ENCODE results near the gene WWP2. TPM values are rescaled to one million over a fixed set of nuclear protein-coding genes. Genes with fewer than 3 reads are reported as not detected.

Gene WWP2
- total RNA-seq, 4 donors from 2014 or later, result 21.9 to 32.8 (median 27.8) TPM

GRCh38 chr16:69771651-69771967 lies 9.5 kb downstream of the WWP2 start:
- Histone ChIP-seq H3K9me3 (peaks cover 0 to 5% (median 0%) of the 10 kb centered on the region in 4 donors), H3K4me3 (no peak overlapping the region), H3K4me1 (peaks cover 0 to 12% (median 6%) of the 10 kb centered on the region in 4 donors), H3K27ac (replicated peaks in 1 of 4) (no peak overlapping the region), H3K36me3 (no peaks in the 10 kb centered on the region), H3K27me3 (no peaks in the 10 kb centered on the region)
- no peak for TF ChIP-seq POLR2A (IDR thresholded peaks at IDR 0.05; ENCODE audit: low read depth)
- TF ChIP-seq POLR2AphosphoS5 (IDR thresholded peaks at IDR 0.05), result no peak
- no peak for TF ChIP-seq CTCF (IDR thresholded peaks at IDR 0.05)
- no peak for TF ChIP-seq EP300 (IDR thresholded peaks at IDR 0.05)
- 95% methylated on average over 2 of the region's 2 CpGs for WGBS
- no peak for DNase-seq (ENCODE audit: extremely low spot score)
- intact Hi-C loops (cut with DNase I), result no loop called here

- intact Hi-C loops (cut with DNase I), result no loop called here
- no peak for TF ChIP-seq EP300 (IDR thresholded peaks at IDR 0.05)
- no peak for TF ChIP-seq POLR2A (IDR thresholded peaks at IDR 0.05; ENCODE audit: low read depth)
- no peak for TF ChIP-seq POLR2AphosphoS5 (IDR thresholded peaks at IDR 0.05)
- no peak for TF ChIP-seq CTCF (IDR thresholded peaks at IDR 0.05)
Observed at GRCh38 chr16:69773260-69773947, 11.3 kb downstream of the WWP2 start.

GRCh38 chr16:69775563-69775962 lies 13.4 kb downstream of the WWP2 start:
- DNase-seq (ENCODE audit: extremely low spot score), result no peak
- Histone ChIP-seq H3K9me3 (peaks cover 0 to 5% (median 0%) of the 10 kb centered on the region in 4 donors), H3K4me1 (peaks cover 0 to 12% (median 3%) of the 10 kb centered on the region in 4 donors), H3K27ac (replicated peaks in 1 of 4) (no peak overlapping the region), H3K36me3 (peaks cover 0 to 4% (median 0%) of the 10 kb centered on the region in 4 donors), H3K4me3 (no peak overlapping the region), H3K27me3 (no peaks in the 10 kb centered on the region)
- intact Hi-C loops (cut with DNase I), result no loop called here
- TF ChIP-seq POLR2AphosphoS5 (IDR thresholded peaks at IDR 0.05), result no peak
- no peak for TF ChIP-seq CTCF (IDR thresholded peaks at IDR 0.05)
- no peak for TF ChIP-seq POLR2A (IDR thresholded peaks at IDR 0.05; ENCODE audit: low read depth)
- no peak for TF ChIP-seq EP300 (IDR thresholded peaks at IDR 0.05)

More at GRCh38 chr16:69773260-69773947, 11.3 kb downstream of the WWP2 start:
- Histone ChIP-seq H3K9me3 (peaks cover 0 to 5% (median 0%) of the 10 kb centered on the region in 4 donors), H3K4me1 (peaks cover 0 to 12% (median 5%) of the 10 kb centered on the region in 4 donors), H3K27me3 (no peaks in the 10 kb centered on the region), H3K4me3 (no peak overlapping the region), H3K27ac (replicated peaks in 1 of 4) (no peak overlapping the region), H3K36me3 (peaks cover 0 to 3% (median 0%) of the 10 kb centered on the region in 4 donors)
- WGBS, result 91% methylated on average over 6 of the region's 6 CpGs
- no peak for DNase-seq (ENCODE audit: extremely low spot score)

GRCh38 chr16:69779724-69780123 lies 17.6 kb downstream of the WWP2 start:
- no peak overlapping the region for H3K27ac ChIP-seq (replicated peaks in 1 of 4)
- 81% methylated on average over 2 of the region's 2 CpGs for WGBS
- intact Hi-C loops (cut with DNase I), result no loop called here
- DNase-seq (ENCODE audit: extremely low spot score), result no peak
- peaks cover 0 to 6% (median 0%) of the 10 kb centered on the region in 4 donors for H3K4me1 ChIP-seq
- H3K9me3 ChIP-seq, result peaks cover 0 to 5% (median 0%) of the 10 kb centered on the region in 4 donors
- TF ChIP-seq CTCF (IDR thresholded peaks at IDR 0.05) (no peak), EP300 (IDR thresholded peaks at IDR 0.05) (no peak), POLR2AphosphoS5 (IDR thresholded peaks at IDR 0.05) (no peak), POLR2A (IDR thresholded peaks at IDR 0.05; ENCODE audit: low read depth) (no peak)
- H3K36me3 ChIP-seq, result peaks cover 0 to 20% (median 12%) of the 10 kb centered on the region in 4 donors
- H3K27me3 ChIP-seq, result no peaks in the 10 kb centered on the region
- H3K4me3 ChIP-seq, result no peak overlapping the region
